PC-3 (cell line): ENCODE measurements around the gene GALNTL6. TPM values are rescaled to one million over a fixed set of nuclear protein-coding genes. Genes with fewer than 3 reads are reported as not detected.

Source experiments
- ATAC-seq: fragments of 200-7000 bp; cut with Tn5 transposase; 2 replicates; pipeline ENCODE4 v1.9.1; 2020; ENCODE audit warnings: mild to moderate bottlenecking, moderate library complexity
- BruUV-seq: library from RNA; stranded (reverse); fragments of 400-500 nt; replicated peaks from 2 replicates; lab custom pipeline; 2021; lab: Mats Ljungman, UMichigan
- CTCF ChIA-PET: fragments of 300-600 bp; sonication (Branson Sonifier 250); formaldehyde crosslinking; loops from one replicate; lab custom pipeline; 2022; ENCODE audit warnings: antibody characterized with exemption; lab: Charles Lee
- POLR2A ChIA-PET: fragments of 300-600 bp; sonication (Branson Sonifier 250); formaldehyde crosslinking; loops from one replicate; lab custom pipeline; 2022; ENCODE audit warnings: antibody characterized with exemption; ENCODE audit not compliant: unreplicated experiment; lab: Charles Lee
- DNase-seq: peaks from one replicate; pipeline ENCODE4 v3.0.0-alpha.2; 2015
- H2AFZ ChIP-seq: fragments of 300-600 bp; sonication (generic); 2 replicates; pipeline ENCODE4 v1.6.0; 2016; ENCODE audit warnings: antibody characterized with exemption, low read length
- H3F3A ChIP-seq: fragments of 300-600 bp; sonication (generic); one replicate; pipeline ENCODE4 v1.6.0; 2017; ENCODE audit warnings: antibody characterized with exemption, low read length, control low read depth, mild to moderate bottlenecking; ENCODE audit not compliant: unreplicated experiment
- H3K27ac ChIP-seq: fragments of 300-600 bp; sonication (generic); 2 replicates; pipeline ENCODE4 v1.5.1; 2016; ENCODE audit warnings: mild to moderate bottlenecking, low read length
- H3K27me3 ChIP-seq: fragments of 300-600 bp; sonication (generic); 2 replicates; pipeline ENCODE4 v1.6.1; 2016; ENCODE audit warnings: low read length, mixed read lengths
- H3K36me3 ChIP-seq: fragments of 300-600 bp; sonication (generic); 2 replicates; pipeline ENCODE4 v1.6.1; 2016; ENCODE audit warnings: low read depth, mixed run types, low read length, mixed read lengths
- H3K4me1 ChIP-seq: fragments of 300-600 bp; sonication (generic); 2 replicates; pipeline ENCODE4 v1.5.1; 2016; ENCODE audit warnings: low read length; ENCODE audit not compliant: insufficient read depth
- H3K4me2 ChIP-seq: fragments of 300-600 bp; sonication (generic); 2 replicates; pipeline ENCODE4 v1.6.0; 2016; ENCODE audit warnings: low read length
- H3K4me3 ChIP-seq: fragments of 300-600 bp; sonication (generic); 2 replicates; pipeline ENCODE4 v1.5.1; 2016; ENCODE audit warnings: mild to moderate bottlenecking, low read length, mixed read lengths
- H3K79me2 ChIP-seq: fragments of 300-600 bp; sonication (generic); 2 replicates; pipeline ENCODE4 v1.6.1; 2017; ENCODE audit warnings: low read length, mixed read lengths
- H3K9ac ChIP-seq: fragments of 300-600 bp; sonication (generic); 2 replicates; pipeline ENCODE4 v1.6.0; 2016; ENCODE audit warnings: mild to moderate bottlenecking, low read length
- H3K9me2 ChIP-seq: fragments of 300-600 bp; sonication (generic); replicated peaks from 2 replicates; pipeline ENCODE4 v1.6.1; 2016; ENCODE audit warnings: mixed run types, low read length, mixed read lengths
- H3K9me3 ChIP-seq: fragments of 300-600 bp; sonication (generic); 2 replicates; pipeline ENCODE4 v1.6.1; 2016; ENCODE audit warnings: low read length, mixed read lengths
- H4K20me1 ChIP-seq: fragments of 300-600 bp; sonication (generic); 2 replicates; pipeline ENCODE4 v1.6.1; 2016; ENCODE audit warnings: low read length, mixed read lengths
- EZH2 ChIP-seq: fragments of 300-600 bp; sonication (generic); IDR thresholded peaks from one replicate; pipeline ENCODE4 v1.6.1; 2017; ENCODE audit warnings: antibody characterized with exemption, mild to moderate bottlenecking, low read length; ENCODE audit not compliant: unreplicated experiment
- EZH2phosphoT487 ChIP-seq: fragments of 300-600 bp; sonication (generic); IDR thresholded peaks from 2 replicates; pipeline ENCODE4 v1.6.1; 2018; ENCODE audit warnings: mild to moderate bottlenecking, antibody characterized with exemption, low read length, borderline replicate concordance
- intact Hi-C: fragments of 100-400 bp; cut with micrococcal nuclease; formaldehyde crosslinking; loops from 2 replicates; pipeline ENCODE4 v1.9.0; 2023
- total RNA-seq: library from RNA; depleted of rRNA; stranded (reverse); fragments of >200 nt; gene quantifications from 2 replicates; pipeline ENCODE4 v1.2.3, GENCODE V29; 2014
- TF ChIP-seq, protein P1 (sequence below): fragments of 300-600 bp; sonication (generic); conservative IDR thresholded peaks from 2 replicates; pipeline ENCODE4 v1.5.1; 2017; ENCODE audit warnings: antibody characterized with exemption, low read depth, mild to moderate bottlenecking, low read length

Gene GALNTL6
- total RNA-seq, 1 experiment from 2014 or later = not detected

- Histone ChIP-seq H3K9me3 (0 out of 2 replicates have a peak, but pooled peaks cover 12% of the 10 kb centered on the region), H2AFZ (no peak overlapping the region), H3K27ac (no peak overlapping the region), H3F3A (no peaks in the 10 kb centered on the region), H3K4me1 (no peaks in the 10 kb centered on the region), H3K79me2 (no peaks in the 10 kb centered on the region), H3K36me3 (no peaks in the 10 kb centered on the region), H3K4me2 (no peak overlapping the region), H4K20me1 (no peaks in the 10 kb centered on the region), H3K27me3 (no peaks in the 10 kb centered on the region), H3K4me3 (no peak overlapping the region), H3K9me2 (no peaks in the 10 kb centered on the region), H3K9ac (no peak overlapping the region)
- no TSS peak for BruUV-seq
- no peak for DNase-seq
- ChIA-PET CTCF (no interaction called here), POLR2A (no interaction called here)
- intact Hi-C loops = no loop called here
- TF ChIP-seq EZH2 (no peak), EZH2phosphoT487 (no peak)
- TF ChIP-seq, protein P1, sequence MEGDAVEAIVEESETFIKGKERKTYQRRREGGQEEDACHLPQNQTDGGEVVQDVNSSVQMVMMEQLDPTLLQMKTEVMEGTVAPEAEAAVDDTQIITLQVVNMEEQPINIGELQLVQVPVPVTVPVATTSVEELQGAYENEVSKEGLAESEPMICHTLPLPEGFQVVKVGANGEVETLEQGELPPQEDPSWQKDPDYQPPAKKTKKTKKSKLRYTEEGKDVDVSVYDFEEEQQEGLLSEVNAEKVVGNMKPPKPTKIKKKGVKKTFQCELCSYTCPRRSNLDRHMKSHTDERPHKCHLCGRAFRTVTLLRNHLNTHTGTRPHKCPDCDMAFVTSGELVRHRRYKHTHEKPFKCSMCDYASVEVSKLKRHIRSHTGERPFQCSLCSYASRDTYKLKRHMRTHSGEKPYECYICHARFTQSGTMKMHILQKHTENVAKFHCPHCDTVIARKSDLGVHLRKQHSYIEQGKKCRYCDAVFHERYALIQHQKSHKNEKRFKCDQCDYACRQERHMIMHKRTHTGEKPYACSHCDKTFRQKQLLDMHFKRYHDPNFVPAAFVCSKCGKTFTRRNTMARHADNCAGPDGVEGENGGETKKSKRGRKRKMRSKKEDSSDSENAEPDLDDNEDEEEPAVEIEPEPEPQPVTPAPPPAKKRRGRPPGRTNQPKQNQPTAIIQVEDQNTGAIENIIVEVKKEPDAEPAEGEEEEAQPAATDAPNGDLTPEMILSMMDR = no peak
- ATAC-seq = no peak
These were observed 892.4 kb downstream of the GALNTL6 start for GRCh38 chr4:172705565-172705964.

DNA sequence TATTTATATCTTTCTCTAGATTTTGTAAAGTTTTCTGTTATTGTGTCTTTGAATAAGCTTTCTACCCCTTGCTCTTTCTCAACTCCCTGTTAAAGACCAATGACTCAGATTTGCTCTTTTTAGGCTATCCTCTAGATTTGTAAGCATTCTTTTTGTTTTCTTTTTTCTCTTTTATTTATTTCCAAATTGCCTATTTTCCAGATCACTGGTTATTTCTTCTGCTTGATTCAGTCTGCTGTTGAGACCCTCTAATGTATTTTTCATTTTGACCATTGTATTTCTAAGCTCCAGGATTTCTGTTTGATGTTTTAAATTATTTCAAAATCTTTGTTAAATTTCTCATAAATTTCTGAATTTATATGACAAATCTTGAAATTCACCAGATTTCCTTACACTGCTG is 892.8 kb downstream of the GALNTL6 start:
- CTCF ChIA-PET = no interaction called here
- H3K9me3 ChIP-seq = 0 out of 2 replicates have a peak, but pooled peaks cover 12% of the 10 kb centered on the region
- no TSS peak for BruUV-seq

DNA sequence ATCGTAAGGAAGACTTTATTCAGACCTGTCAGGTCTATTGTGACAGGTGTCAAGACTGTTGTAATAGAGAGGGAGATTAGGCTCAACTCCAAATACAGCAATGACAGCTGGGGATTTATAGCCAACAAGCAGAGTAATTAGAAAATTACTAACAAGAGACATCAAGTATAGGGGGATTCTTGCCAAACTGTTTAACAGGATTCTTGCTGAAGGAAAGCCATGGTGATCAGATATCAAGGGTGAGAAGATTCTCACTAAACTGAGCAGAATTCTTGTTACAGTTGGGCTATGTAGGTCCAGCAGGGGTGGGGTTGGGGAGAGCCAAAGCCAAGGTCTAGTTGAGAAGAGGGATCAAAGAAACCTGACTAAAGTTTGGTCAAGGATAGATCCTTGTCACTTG is 894.4 kb downstream of the GALNTL6 start:
- Histone ChIP-seq H3K27ac (no peak overlapping the region), H3K9me2 (no peaks in the 10 kb centered on the region), H3K36me3 (no peaks in the 10 kb centered on the region), H2AFZ (no peak overlapping the region), H3K27me3 (no peaks in the 10 kb centered on the region), H3K79me2 (no peaks in the 10 kb centered on the region), H3K9ac (no peak overlapping the region), H3F3A (no peaks in the 10 kb centered on the region), H3K4me1 (no peaks in the 10 kb centered on the region), H3K4me2 (no peak overlapping the region), H4K20me1 (no peaks in the 10 kb centered on the region), H3K4me3 (no peak overlapping the region), H3K9me3 (0 out of 2 replicates have a peak, but pooled peaks cover 12% of the 10 kb centered on the region)
- intact Hi-C loops = no loop called here
- ChIA-PET CTCF (no interaction called here), POLR2A (no interaction called here)
- BruUV-seq = no TSS peak
- ATAC-seq (no peak), DNase-seq (no peak)
- TF ChIP-seq, protein P1 = no peak
- TF ChIP-seq EZH2 (no peak), EZH2phosphoT487 (no peak)

More for the DNA sequence above, 892.8 kb downstream of the GALNTL6 start:
- DNase-seq (no peak), ATAC-seq (no peak)
- Histone ChIP-seq H3K4me1 (no peaks in the 10 kb centered on the region), H3K27me3 (no peaks in the 10 kb centered on the region), H3K27ac (no peak overlapping the region), H3K36me3 (no peaks in the 10 kb centered on the region), H3K4me2 (no peak overlapping the region), H3K9ac (no peak overlapping the region), H2AFZ (no peak overlapping the region), H3K4me3 (no peak overlapping the region), H3F3A (no peaks in the 10 kb centered on the region), H3K79me2 (no peaks in the 10 kb centered on the region), H4K20me1 (no peaks in the 10 kb centered on the region), H3K9me2 (no peaks in the 10 kb centered on the region)
- TF ChIP-seq, protein P1 = no peak
- no peak for TF ChIP-seq EZH2
- no peak for TF ChIP-seq EZH2phosphoT487
- intact Hi-C loops = no loop called here
- POLR2A ChIA-PET = no interaction called here
